Memory B cell (primary cell): ENCODE data around the gene AFAP1L1.

Source experiments
- ATAC-seq: fragments of 150-1000 bp; cut with Tn5 transposase; 2 replicates; pipeline ENCODE4 v1.10.0; 2021; ENCODE audit warnings: low read depth, mild to moderate bottlenecking, moderate library complexity
- DNase-seq, 2 donors: peaks; one replicate each; pipeline ENCODE4 v3.0.0; 2022; ENCODE audit warnings: low spot score in 2 of 2
- H3K27ac Mint-ChIP-seq: one replicate; pipeline ENCODE4 v1.8.0; 2022; ENCODE audit warnings: mild to moderate bottlenecking, moderate library complexity, mixed read lengths
- H3K27me3 Mint-ChIP-seq: one replicate; pipeline ENCODE4 v1.8.0; 2022; ENCODE audit warnings: mixed read lengths
- H3K36me3 Mint-ChIP-seq: one replicate; pipeline ENCODE4 v1.8.0; 2022; ENCODE audit warnings: mild to moderate bottlenecking, mixed read lengths
- H3K4me1 Mint-ChIP-seq: one replicate; pipeline ENCODE4 v1.8.0; 2022; ENCODE audit warnings: mixed read lengths
- H3K4me3 Mint-ChIP-seq: one replicate; pipeline ENCODE4 v1.8.0; 2022; ENCODE audit warnings: mild to moderate bottlenecking, moderate library complexity, mixed read lengths
- H3K9me3 Mint-ChIP-seq: one replicate; pipeline ENCODE4 v1.8.0; 2022; ENCODE audit warnings: mixed read lengths

The AFAP1L1 gene

DNA sequence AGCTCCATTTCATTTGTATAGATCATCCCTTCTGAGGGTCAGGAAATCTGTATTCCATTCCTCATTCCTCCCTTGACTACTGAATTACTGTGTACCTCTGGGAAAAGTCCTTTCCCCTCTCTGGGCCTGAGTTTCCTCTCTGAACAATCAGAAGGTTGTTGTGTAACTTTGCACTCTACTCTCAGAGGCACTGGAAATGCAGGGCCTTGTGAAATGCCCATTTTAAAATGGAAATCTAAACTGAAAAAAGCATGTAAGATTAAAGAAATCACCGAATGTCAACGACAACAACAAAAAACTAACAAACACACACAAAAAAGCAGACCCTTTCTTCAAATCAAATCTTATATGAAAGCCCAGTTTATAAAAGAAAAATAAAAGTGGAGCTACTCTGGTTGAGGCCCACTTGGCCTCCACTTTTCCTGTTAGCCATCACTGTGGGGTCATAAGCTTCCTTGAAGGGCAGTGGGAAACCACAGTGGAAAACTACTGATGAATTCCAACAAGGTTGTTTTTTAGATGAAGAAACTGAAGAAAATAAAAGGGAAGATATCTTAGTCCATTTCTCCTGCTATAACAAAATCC is 52.1 kb downstream of the AFAP1L1 start:
- H3K27me3 Mint-ChIP-seq, result no peaks in the 10 kb centered on the region
- no peak overlapping the region for H3K27ac Mint-ChIP-seq
- DNase-seq (no peak), ATAC-seq (no peak)
- no peak overlapping the region for H3K4me3 Mint-ChIP-seq
- H3K4me1 Mint-ChIP-seq, result no peaks in the 10 kb centered on the region
- no peaks in the 10 kb centered on the region for H3K9me3 Mint-ChIP-seq
- peaks cover 2% of the 10 kb centered on the region for H3K36me3 Mint-ChIP-seq

DNA sequence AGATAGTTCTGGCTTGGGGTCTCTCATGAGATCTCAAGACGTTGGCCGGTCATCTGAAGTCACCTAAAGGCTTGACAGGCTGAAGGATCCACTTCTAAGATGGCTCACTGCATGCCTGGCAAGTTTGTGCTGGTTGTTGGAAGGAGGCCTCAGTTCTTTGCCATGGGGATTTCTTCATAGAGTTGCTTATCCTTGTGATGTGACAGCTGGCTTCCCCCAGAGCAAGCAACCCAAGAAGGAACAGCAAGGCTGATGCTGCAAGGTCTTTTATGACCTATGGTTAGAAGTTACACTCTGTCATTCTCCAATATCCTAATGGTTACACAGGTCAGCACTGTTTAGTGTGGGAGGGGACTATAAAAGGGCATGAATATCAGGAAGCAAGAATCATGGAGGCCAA is 53.0 kb downstream of the AFAP1L1 start:
- Mint-ChIP-seq H3K4me3 (no peak overlapping the region), H3K4me1 (no peaks in the 10 kb centered on the region), H3K27ac (no peak overlapping the region), H3K36me3 (peaks cover 2% of the 10 kb centered on the region), H3K9me3 (no peaks in the 10 kb centered on the region), H3K27me3 (no peaks in the 10 kb centered on the region)
- ATAC-seq (no peak), DNase-seq (no peak)

GRCh38 chr5:149325166-149325735 is 53.6 kb downstream of the AFAP1L1 start:
- H3K36me3 Mint-ChIP-seq, result peaks cover 2% of the 10 kb centered on the region
- H3K27me3 Mint-ChIP-seq, result no peaks in the 10 kb centered on the region
- H3K27ac Mint-ChIP-seq, result no peak overlapping the region
- no peak overlapping the region for H3K4me3 Mint-ChIP-seq
- no peaks in the 10 kb centered on the region for H3K9me3 Mint-ChIP-seq
- DNase-seq (no peak), ATAC-seq (no peak)
- no peaks in the 10 kb centered on the region for H3K4me1 Mint-ChIP-seq

DNA sequence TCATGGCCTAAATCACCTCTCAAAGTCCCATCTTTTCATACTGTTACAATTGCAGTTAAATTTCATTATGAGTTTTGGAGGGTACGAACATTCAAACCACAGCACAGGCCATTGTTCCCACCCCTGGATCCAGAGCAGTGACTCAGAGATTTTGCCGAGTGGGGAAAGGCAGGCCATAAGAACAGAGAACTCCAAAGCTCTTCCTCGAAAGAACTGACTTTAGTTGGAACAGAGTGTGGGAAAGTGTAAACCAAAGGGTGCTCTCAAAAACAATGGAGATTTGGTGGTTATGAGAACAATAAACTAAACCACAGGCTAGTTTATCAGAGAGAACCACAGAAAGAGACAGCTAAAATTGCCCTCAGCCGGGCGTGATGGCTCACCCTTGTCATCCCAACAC is 54.2 kb downstream of the AFAP1L1 start:
- Mint-ChIP-seq H3K4me1 (no peaks in the 10 kb centered on the region), H3K4me3 (no peak overlapping the region), H3K36me3 (peaks cover 2% of the 10 kb centered on the region), H3K27ac (no peak overlapping the region), H3K27me3 (no peaks in the 10 kb centered on the region), H3K9me3 (no peaks in the 10 kb centered on the region)
- ATAC-seq, result no peak
- DNase-seq, result no peak

GRCh38 chr5:149326611-149327010 is 55.0 kb downstream of the AFAP1L1 start:
- Mint-ChIP-seq H3K9me3 (no peaks in the 10 kb centered on the region), H3K27ac (no peak overlapping the region), H3K36me3 (peaks cover 2% of the 10 kb centered on the region), H3K4me3 (no peak overlapping the region), H3K4me1 (no peaks in the 10 kb centered on the region), H3K27me3 (no peaks in the 10 kb centered on the region)
- DNase-seq (no peak), ATAC-seq (no peak)

DNA sequence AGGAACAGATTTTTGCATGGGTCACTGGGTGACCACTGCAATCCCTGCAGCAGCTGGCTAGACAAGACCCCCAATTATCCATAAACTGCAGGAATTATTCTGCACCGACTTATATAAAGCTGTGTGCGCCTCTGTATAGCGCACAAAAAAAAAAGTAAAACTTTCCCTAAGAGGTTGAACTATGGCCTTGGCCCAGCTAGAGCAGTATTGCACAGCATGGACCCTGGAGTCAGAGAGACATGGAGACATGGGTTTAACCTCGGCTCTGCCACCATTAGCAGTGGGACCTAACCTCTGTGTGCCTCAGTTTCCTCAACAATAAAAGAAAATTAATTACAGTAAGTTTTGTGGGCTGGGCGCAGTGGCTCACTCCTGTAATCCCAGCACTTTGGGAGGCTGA is 56.5 kb downstream of the AFAP1L1 start:
- H3K4me1 Mint-ChIP-seq, result no peaks in the 10 kb centered on the region
- H3K27ac Mint-ChIP-seq, result no peak overlapping the region
- peaks cover 2% of the 10 kb centered on the region for H3K36me3 Mint-ChIP-seq
- H3K9me3 Mint-ChIP-seq, result no peaks in the 10 kb centered on the region
- ATAC-seq (no peak), DNase-seq (no peak)
- H3K4me3 Mint-ChIP-seq, result no peak overlapping the region
- H3K27me3 Mint-ChIP-seq, result no peaks in the 10 kb centered on the region

DNA sequence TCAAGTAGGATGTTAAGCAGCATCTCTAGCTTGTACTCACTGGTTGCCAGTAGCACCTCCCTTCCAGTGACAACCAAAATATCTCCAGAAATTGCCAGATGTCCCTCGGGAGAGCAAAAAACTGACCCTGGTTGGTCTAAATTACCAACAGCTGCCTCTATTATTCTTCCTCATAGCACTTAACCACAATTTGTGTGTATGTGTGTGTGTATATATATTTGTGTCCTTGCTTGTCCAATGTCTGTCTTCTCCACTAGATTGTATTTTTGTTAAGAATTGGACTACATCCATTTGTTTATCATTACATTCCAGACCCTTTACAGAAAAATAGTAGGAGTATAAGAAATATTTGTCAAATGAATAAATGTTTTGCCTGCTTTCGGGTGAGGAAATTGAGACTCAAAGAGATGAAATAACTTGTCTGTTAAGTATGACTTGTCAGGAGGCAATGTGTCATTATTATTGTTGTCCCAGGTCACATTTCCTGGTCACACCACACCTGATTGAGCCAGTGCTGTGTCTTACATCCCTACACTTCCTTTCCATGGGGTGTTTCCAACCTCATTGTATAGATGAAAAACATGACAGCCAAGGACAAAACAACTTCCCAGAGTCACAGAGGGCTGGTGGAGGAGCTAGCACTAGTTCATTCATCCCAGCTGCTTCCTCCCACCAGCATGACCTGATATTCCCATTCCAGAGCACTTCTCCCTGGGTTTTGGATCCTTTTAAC is 62.2 kb downstream of the AFAP1L1 start:
- no peaks in the 10 kb centered on the region for H3K4me1 Mint-ChIP-seq
- H3K9me3 Mint-ChIP-seq, result no peaks in the 10 kb centered on the region
- no peak overlapping the region for H3K4me3 Mint-ChIP-seq
- no peak overlapping the region for H3K27ac Mint-ChIP-seq
- no peak for ATAC-seq
- no peaks in the 10 kb centered on the region for H3K36me3 Mint-ChIP-seq
- DNase-seq, result no peak
- H3K27me3 Mint-ChIP-seq, result peaks cover 7% of the 10 kb centered on the region

DNA sequence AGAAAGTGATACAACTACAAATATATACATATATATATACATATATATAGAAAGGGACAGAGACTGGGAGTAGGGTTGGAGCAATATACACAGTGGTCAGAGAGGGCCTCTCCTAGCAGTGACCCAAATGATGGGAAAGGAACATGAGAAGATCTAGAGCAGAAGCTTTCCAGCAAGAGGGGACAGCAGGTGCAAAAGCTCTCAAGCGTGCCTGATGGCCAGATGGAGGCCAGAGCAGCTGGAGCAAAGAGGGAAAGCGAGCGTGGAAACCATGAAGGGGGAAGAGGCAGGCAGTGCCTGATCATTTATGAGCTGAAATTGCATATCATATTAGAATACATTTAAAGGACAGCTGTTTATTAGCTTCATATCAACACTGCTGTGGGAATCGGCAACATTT is 66.1 kb downstream of the AFAP1L1 start:
- no peaks in the 10 kb centered on the region for H3K36me3 Mint-ChIP-seq
- no peak overlapping the region for H3K27ac Mint-ChIP-seq
- no peak overlapping the region for H3K4me3 Mint-ChIP-seq
- ATAC-seq (no peak), DNase-seq (no peak)
- peaks cover 10% of the 10 kb centered on the region for H3K27me3 Mint-ChIP-seq
- no peaks in the 10 kb centered on the region for H3K9me3 Mint-ChIP-seq
- H3K4me1 Mint-ChIP-seq, result no peaks in the 10 kb centered on the region

- no peak for DNase-seq
- Mint-ChIP-seq H3K36me3 (no peaks in the 10 kb centered on the region), H3K4me3 (no peak overlapping the region), H3K27me3 (peaks cover 10% of the 10 kb centered on the region), H3K4me1 (no peaks in the 10 kb centered on the region), H3K27ac (no peak overlapping the region), H3K9me3 (no peaks in the 10 kb centered on the region)
- ATAC-seq, result no peak
These were observed 66.7 kb downstream of the AFAP1L1 start for GRCh38 chr5:149338364-149338763.

DNA sequence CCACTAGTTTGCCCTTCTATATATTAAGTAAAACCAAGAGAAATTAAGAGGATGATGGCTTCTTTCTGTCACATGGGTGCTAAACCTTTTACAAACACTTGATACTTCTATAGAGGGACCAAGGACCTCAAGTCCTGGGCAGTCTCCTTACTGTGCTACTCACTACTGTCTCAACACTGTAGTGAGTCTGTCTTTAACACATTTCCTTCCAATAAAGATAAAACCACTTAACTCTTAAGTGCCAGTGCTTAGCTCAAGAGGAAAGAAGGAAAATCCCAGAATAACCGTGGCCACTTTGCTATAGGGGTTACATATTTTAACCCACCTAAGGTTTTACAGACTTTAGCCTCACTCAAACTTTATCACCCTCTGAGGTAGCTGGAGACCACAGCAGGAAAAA is 69.3 kb downstream of the AFAP1L1 start:
- Mint-ChIP-seq H3K27me3 (peaks cover 8% of the 10 kb centered on the region), H3K27ac (no peak overlapping the region), H3K4me1 (peaks cover 9% of the 10 kb centered on the region), H3K4me3 (no peak overlapping the region), H3K36me3 (no peaks in the 10 kb centered on the region), H3K9me3 (no peaks in the 10 kb centered on the region)
- DNase-seq (no peak), ATAC-seq (no peak)

GRCh38 chr5:149341876-149342275 is 70.2 kb downstream of the AFAP1L1 start:
- H3K27me3 Mint-ChIP-seq, result peaks cover 8% of the 10 kb centered on the region
- no peak overlapping the region for H3K4me3 Mint-ChIP-seq
- no peak for DNase-seq
- H3K36me3 Mint-ChIP-seq, result no peaks in the 10 kb centered on the region
- H3K9me3 Mint-ChIP-seq, result no peaks in the 10 kb centered on the region
- ATAC-seq, result no peak
- no peak overlapping the region for H3K27ac Mint-ChIP-seq
- H3K4me1 Mint-ChIP-seq, result peaks cover 14% of the 10 kb centered on the region

- DNase-seq, result no peak
- H3K36me3 Mint-ChIP-seq, result peaks cover 7% of the 10 kb centered on the region
- no peaks in the 10 kb centered on the region for H3K9me3 Mint-ChIP-seq
- H3K27ac Mint-ChIP-seq, result peak overlapping the region; percentile 67
- H3K4me3 Mint-ChIP-seq, result no peak overlapping the region
- no peak for ATAC-seq
- H3K4me1 Mint-ChIP-seq, result peaks cover 16% of the 10 kb centered on the region
- peaks cover 3% of the 10 kb centered on the region for H3K27me3 Mint-ChIP-seq
These were observed 72.5 kb downstream of the AFAP1L1 start for GRCh38 chr5:149344151-149344550.

DNA sequence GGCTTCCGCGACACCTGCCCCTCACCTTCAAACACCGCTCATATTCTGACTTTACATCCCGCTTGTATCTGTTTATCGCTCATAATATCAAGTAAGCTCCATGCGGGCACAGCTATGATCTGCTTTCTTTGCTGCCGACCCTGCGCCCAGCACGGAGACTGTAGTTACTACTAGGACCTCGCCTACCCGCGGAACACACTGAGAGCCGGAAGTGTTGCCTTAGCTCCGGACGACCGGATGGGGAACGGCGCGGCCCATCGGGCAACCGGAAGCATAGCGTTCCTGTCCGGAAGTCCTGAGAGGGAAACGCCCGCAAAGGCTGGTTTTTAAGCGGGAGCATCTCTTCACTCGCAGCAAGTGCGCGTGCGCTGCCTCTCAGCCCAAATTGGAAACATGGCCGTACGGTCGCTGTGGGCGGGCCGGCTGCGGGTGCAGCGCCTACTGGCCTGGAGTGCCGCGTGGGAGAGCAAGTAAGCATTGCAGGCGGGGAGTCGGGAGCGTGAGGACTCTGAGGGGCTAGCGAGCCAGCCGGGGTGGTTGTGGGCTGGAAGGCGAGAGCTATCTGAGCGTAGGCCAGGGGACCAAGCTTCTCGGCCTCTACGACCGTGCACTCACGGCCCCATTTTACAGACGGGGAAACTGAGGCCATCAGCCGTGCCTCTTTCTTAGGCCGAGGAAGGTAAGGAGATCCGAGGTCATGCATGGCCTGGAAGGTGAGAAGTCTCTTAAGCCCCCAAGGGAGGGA is 73.7 kb downstream of the AFAP1L1 start, which contains the start of gene GRPEL2:
TSS of gene GRPEL2 (plus strand) at position 353 of the 745 bp plus-strand sequence. CDS start at position 394, 41 bp downstream.
- ATAC-seq (peak; percentile 83), DNase-seq (peak; percentile 54 to 63)
- H3K4me1 Mint-ChIP-seq, result peaks cover 16% of the 10 kb centered on the region
- H3K4me3 Mint-ChIP-seq, result peak within 1 kb of the TSS; percentile 89
- H3K36me3 Mint-ChIP-seq, result peaks cover 17% of the 10 kb centered on the region
- H3K27ac Mint-ChIP-seq, result peak within 1 kb of the TSS; percentile 61
- H3K9me3 Mint-ChIP-seq, result no peaks in the 10 kb centered on the region
- H3K27me3 Mint-ChIP-seq, result no peaks in the 10 kb centered on the region

DNA sequence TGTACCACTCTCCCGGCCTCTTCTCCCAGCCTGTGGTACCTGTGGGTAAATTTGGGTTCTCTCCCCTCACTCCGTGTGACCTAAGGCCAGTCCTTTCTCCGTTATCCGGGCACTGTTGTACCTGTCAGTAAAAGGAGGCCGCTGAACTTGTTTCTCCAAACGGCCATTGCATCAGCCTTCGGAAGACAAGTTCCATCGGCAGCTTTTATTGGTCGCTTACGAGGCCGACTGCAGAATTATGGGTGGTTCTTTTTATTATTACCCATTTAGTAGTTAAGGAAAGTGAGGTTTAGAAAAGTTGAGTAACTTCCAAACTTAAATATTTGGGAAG is 74.2 kb downstream of the AFAP1L1 start:
- ATAC-seq, result peak; percentile 4
- Mint-ChIP-seq H3K4me3 (peak overlapping the region; percentile 89), H3K4me1 (peaks cover 16% of the 10 kb centered on the region), H3K9me3 (no peaks in the 10 kb centered on the region), H3K27ac (peak overlapping the region; percentile 61), H3K27me3 (no peaks in the 10 kb centered on the region), H3K36me3 (peaks cover 22% of the 10 kb centered on the region)
- no peak for DNase-seq
